Gastroesophageal sphincter (tissue), 4 donors: ENCODE results near the gene TGFBR3. TPM values are rescaled to one million over a fixed set of nuclear protein-coding genes. Genes with fewer than 3 reads are reported as not detected.

Source experiments
- ATAC-seq: fragments of 150-250 bp; one replicate; pipeline ENCODE4 v1.9.1; 2016; ENCODE audit warnings: mild to moderate bottlenecking, moderate library complexity
- H3K27ac ChIP-seq, 4 donors: fragments of 200-600 bp; sonication (generic) in 3 of 4; 1 replicate in 3 of 4; 2 replicates in 1 of 4; pipeline ENCODE4 v1.5.1; 2016 to 2019
- H3K27me3 ChIP-seq: fragments of 200-600 bp; sonication (generic); one replicate; pipeline ENCODE4 v1.5.1; 2019
- H3K36me3 ChIP-seq, 2 donors: fragments of 200-600 bp; sonication (generic); one replicate each; pipeline ENCODE4 v1.5.1; 2019; ENCODE audit warnings: control low read depth in 1 of 2
- H3K4me1 ChIP-seq, 3 donors: fragments of 200-600 bp; sonication (generic); 1 replicate in 2 of 3; 2 replicates in 1 of 3; pipeline ENCODE4 v1.5.1; 2016 to 2019; ENCODE audit warnings: control low read depth in 2 of 3
- H3K4me3 ChIP-seq, 2 donors: fragments of 200-600 bp; sonication (generic); one replicate each; pipeline ENCODE4 v1.5.1; 2019; ENCODE audit warnings: mild to moderate bottlenecking in 1 of 2, moderate library complexity in 1 of 2
- H3K9me3 ChIP-seq, 3 donors: fragments of 200-600 bp; sonication (generic); one replicate each; pipeline ENCODE4 v1.5.1; 2017 to 2019; ENCODE audit warnings: control low read depth in 2 of 3
- CTCF ChIP-seq, 4 experiments: fragments of 200-600 bp in 2 of 4; fragments of 450-650 bp in 2 of 4; sonication (generic) in 1 of 4; IDR thresholded peaks; one replicate each; pipeline ENCODE4 v1.5.1; 2017 to 2019; ENCODE audit warnings: antibody characterized with exemption in 4 of 4, mild to moderate bottlenecking in 2 of 4, moderate library complexity in 2 of 4
- EP300 ChIP-seq: sonication (generic); formaldehyde crosslinking; IDR thresholded peaks from one replicate; pipeline ENCODE4 v1.6.1; 2017; ENCODE audit warnings: antibody characterized with exemption, mild to moderate bottlenecking
- POLR2A ChIP-seq, 2 donors: fragments of 450-650 bp; IDR thresholded peaks; one replicate each; pipeline ENCODE4 v1.6.1; 2017; ENCODE audit warnings: antibody characterized with exemption in 2 of 2, mild to moderate bottlenecking in 2 of 2, moderate library complexity in 1 of 2
- POLR2AphosphoS5 ChIP-seq: sonication (generic); formaldehyde crosslinking; IDR thresholded peaks from one replicate; pipeline ENCODE4 v1.6.1; 2017; ENCODE audit warnings: antibody characterized with exemption
- WGBS, 2 donors: methylation state at CpG; one replicate each; pipeline ENCODE4 v1.1.5; 2018; ENCODE audit warnings: low coverage in 1 of 2; 5-methylcytosine and 5-hydroxymethylcytosine counted together
- total RNA-seq, 4 donors: library from RNA; depleted of rRNA; stranded (reverse); fragments of >200 nt; gene quantifications; one replicate each; pipeline ENCODE4 v1.1.0, GENCODE V29; 2016

Gene TGFBR3
- total RNA-seq, 4 donors from 2014 or later, result 176 to 315 (median 248) TPM

- peaks cover 0 to 65% (median 0%) of the 10 kb centered on the region in 3 donors for H3K4me1 ChIP-seq
- WGBS, 2 donors, result 90 to 100% methylated on average over 1 of the region's 1 CpG
- H3K36me3 ChIP-seq, result peaks cover 0 to 96% of the 10 kb centered on the region in 2 donors
- H3K9me3 ChIP-seq, result no peaks in the 10 kb centered on the region
- no peaks in the 10 kb centered on the region for H3K27me3 ChIP-seq
- TF ChIP-seq POLR2AphosphoS5 (no peak), CTCF (IDR thresholded peaks at IDR 0.05) (no peak), EP300 (no peak), POLR2A (IDR thresholded peaks at IDR 0.05) (no peak)
- H3K27ac ChIP-seq, result no peak overlapping the region
- no peak for ATAC-seq
- no peak overlapping the region for H3K4me3 ChIP-seq
Measured at GRCh38 chr1:91704746-91705145, 181.2 kb downstream of the TGFBR3 start.

- Histone ChIP-seq H3K9me3 (no peaks in the 10 kb centered on the region), H3K4me3 (no peak overlapping the region), H3K4me1 (peaks cover 0 to 66% (median 0%) of the 10 kb centered on the region in 3 donors), H3K27ac (peak overlapping the region in 1 of 4 donors; percentile 31), H3K36me3 (peaks cover 0 to 95% of the 10 kb centered on the region in 2 donors), H3K27me3 (no peaks in the 10 kb centered on the region)
- TF ChIP-seq POLR2A (IDR thresholded peaks at IDR 0.05) (no peak), CTCF (IDR thresholded peaks at IDR 0.05) (no peak), POLR2AphosphoS5 (no peak), EP300 (no peak)
- no peak for ATAC-seq
- WGBS, 2 donors, result 46% methylated on average over 4 of the region's 4 CpGs
Measured at GRCh38 chr1:91703095-91703494, 182.9 kb downstream of the TGFBR3 start.

GRCh38 chr1:91701472-91701869, 184.5 kb downstream of the TGFBR3 start:
- H3K27ac ChIP-seq, result peak overlapping the region in 1 of 4 donors; percentile 36
- H3K4me3 ChIP-seq, result no peak overlapping the region
- no peaks in the 10 kb centered on the region for H3K9me3 ChIP-seq
- no peak for TF ChIP-seq EP300
- TF ChIP-seq POLR2AphosphoS5, result no peak
- no peak for TF ChIP-seq CTCF (IDR thresholded peaks at IDR 0.05)
- TF ChIP-seq POLR2A (IDR thresholded peaks at IDR 0.05), result no peak
- no peak for ATAC-seq
- peaks cover 8 to 79% (median 10%) of the 10 kb centered on the region in 3 donors for H3K4me1 ChIP-seq
- H3K36me3 ChIP-seq, result peaks cover 0 to 96% of the 10 kb centered on the region in 2 donors
- no peaks in the 10 kb centered on the region for H3K27me3 ChIP-seq
- 86 to 100% methylated on average over 2 to 4 of the region's 4 CpGs for WGBS, 2 donors

- Histone ChIP-seq H3K4me3 (no peak overlapping the region), H3K36me3 (peaks cover 0 to 92% of the 10 kb centered on the region in 2 donors), H3K4me1 (peaks cover 8 to 79% (median 12%) of the 10 kb centered on the region in 3 donors), H3K27ac (peak overlapping the region in 2 of 4 donors; percentile 8 to 36), H3K27me3 (no peaks in the 10 kb centered on the region), H3K9me3 (no peaks in the 10 kb centered on the region)
- 71 to 80% methylated on average over 8 of the region's 8 CpGs for WGBS, 2 donors
- no peak for ATAC-seq
- TF ChIP-seq EP300, result no peak
Measured at GRCh38 chr1:91700771-91701471, 185.0 kb downstream of the TGFBR3 start.

- Histone ChIP-seq H3K4me1 (peaks cover 8 to 75% (median 12%) of the 10 kb centered on the region in 3 donors), H3K9me3 (no peaks in the 10 kb centered on the region), H3K4me3 (no peak overlapping the region), H3K36me3 (peaks cover 0 to 92% of the 10 kb centered on the region in 2 donors), H3K27me3 (no peaks in the 10 kb centered on the region), H3K27ac (peak overlapping the region in 2 of 4 donors; percentile 8 to 36)
- TF ChIP-seq EP300 (no peak), CTCF (IDR thresholded peaks at IDR 0.05) (peak in 1 of 4 experiments; percentile 2)
- WGBS, 2 donors, result 79 to 93% methylated on average over 2 of the region's 2 CpGs
- no peak for ATAC-seq
Measured at GRCh38 chr1:91700332-91700731, 185.6 kb downstream of the TGFBR3 start.
